NCI-H1930 (cell line): Measurements from ENCODE around the gene ECI2.

Experiments used
- DNase-seq, 2 experiments: peaks; one replicate each; lab custom pipeline; 2025; lab: John Stamatoyannopoulos, UW

The ECI2 gene, protein sequence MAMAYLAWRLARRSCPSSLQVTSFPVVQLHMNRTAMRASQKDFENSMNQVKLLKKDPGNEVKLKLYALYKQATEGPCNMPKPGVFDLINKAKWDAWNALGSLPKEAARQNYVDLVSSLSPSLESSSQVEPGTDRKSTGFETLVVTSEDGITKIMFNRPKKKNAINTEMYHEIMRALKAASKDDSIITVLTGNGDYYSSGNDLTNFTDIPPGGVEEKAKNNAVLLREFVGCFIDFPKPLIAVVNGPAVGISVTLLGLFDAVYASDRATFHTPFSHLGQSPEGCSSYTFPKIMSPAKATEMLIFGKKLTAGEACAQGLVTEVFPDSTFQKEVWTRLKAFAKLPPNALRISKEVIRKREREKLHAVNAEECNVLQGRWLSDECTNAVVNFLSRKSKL

DNA sequence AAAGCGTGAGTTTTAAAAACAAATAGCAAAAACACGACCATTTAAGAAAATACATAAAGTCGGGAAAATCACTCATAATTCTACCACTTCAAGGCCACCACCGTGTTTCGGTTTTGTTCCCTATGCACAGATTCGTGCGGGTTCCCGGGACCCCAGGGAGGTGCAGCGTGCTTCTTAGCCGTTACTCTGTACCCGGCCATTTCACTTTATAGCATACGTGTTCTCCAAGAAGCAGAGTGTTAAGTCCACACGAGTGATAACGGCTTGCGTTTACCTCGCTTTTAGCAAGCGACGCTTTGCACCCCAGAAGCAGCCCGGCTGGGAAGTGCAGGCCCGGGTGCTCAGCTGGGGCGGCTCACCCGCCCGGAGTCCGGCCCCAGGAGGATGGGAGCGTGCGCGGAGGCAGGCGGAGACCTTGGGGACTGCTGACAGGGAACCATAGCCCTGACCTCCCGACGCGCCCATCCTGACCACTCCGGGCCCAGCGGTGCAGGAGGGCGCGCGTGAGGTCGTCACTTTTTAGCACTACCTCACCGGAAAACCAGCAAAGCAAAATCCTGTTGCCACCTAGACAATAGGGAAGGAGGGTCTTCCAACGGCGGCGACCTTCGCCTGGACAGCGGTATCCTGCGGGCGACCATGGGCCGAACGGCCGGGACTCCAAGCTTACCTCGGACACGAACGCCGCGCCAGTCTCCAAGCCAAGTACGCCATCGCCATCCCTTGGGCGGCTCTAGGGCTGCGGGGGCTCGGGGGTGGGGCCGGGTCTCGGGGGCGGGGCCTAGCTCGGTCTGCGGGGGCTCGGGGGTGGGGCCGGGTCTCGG is at the start of gene ECI2:
ECI2 (minus strand) TSS at position 735 of the 824 bp plus-strand sequence; CDS start at position 720, 15 bp downstream.
- DNase-seq = peak; percentile 69 to 73

DNA sequence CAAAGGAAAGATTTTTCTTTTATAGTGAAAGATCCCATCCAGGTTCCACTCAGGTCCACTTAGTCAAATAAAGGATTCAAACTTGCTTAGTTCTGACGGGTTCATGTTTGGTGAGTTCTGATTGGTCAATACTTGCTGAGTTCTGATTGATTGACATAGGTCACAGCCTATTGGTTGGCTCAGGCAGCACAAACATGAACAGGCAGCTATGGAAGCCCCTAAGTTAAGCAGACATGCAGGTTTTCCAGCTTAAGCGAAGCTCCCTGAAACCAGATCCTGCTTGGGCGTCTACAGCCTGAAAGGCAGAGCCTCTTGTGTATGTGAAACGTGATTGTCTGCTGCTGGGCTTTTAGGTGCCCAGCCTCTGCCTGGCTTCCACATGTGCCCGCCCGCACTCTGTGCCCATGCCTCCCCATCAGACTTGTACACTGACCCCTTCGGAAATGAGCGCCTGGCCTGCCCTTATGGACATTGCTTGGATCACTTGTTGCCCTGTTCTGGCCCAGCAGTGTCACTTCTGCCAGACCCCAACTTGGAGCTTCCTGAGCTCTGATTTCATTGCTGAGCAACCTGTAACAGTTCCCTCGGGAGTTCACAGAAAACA is 45.4 kb upstream of the ECI2 start:
- DNase-seq = no peak

DNA sequence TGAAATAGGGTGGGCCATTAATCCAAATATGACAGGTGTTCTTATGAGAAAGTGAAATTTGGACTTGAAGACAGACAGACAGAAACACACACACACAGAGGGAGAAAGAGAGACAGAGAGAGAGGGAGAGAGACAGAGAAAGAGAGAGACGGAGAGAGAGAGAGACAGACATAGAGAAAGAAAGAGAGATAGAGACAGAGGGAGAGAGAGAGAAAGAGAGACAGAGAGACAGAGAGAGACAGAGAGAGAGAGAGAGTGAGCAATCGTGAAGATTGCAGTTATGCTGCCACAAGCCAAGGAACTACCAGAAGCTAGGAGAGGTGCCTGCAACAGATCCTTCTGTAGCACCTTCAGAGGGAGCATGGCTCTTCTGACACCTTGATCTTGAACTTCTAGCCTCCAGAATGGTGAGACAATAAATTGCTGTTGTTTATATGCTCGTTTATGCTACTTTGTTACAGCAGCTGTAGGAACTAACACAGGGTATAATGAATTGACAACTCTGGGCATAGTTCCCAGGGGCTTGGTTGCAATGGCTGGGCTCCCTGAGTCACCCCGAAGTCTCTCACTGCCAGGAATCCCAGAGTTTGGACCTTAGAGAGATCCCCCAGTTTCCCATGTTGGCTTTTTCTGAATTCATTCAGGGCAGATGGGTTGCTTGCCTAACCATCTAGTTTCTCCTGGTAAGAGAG is 44.7 kb upstream of the ECI2 start:
- no peak for DNase-seq

DNA sequence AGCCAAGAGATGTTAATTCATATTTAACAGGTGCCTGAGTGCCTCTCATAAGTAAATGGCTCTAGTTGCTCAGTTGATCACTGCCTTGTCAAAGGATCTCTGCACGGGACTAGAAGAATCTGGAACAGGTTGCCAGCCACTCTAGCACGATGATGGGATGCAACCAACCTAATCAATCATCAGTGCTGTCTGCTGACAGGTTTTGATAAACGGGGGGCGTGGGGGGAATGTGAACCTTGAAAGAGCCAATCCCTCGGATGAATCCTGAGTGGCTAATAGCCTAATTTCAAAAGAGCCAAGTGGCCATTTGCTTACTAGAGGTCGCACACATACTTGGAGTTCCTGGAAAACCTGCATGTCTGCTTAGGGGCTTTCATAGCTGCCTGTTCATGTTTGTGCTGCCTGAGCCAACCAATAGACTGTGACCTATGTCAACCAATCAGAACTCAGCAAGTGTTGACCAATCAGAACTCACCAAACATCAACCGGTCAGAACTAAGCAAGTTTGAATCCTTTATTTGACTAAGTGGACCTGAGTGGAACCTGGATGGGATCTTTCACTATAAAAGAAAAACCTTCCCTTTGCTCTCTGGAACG is 43.5 kb upstream of the ECI2 start:
- DNase-seq = no peak

DNA sequence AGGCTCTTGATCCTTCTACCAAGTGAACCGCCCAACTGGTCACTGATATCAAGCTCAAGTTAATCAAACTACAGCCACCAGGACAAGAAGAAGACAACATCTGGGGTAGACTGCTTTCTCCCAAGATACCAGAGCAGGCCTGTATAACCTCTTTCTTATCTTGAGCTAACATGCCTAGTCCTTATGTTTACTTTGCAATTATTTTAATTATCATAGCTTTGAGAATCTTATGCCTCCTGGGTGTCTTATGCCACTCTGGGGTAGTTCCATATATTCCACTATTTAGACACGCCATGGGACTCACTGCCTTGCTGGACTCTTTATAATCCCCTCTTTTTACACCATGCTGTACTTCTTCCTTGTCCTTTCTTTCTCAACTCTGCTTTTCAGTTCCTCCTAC is 41.5 kb upstream of the ECI2 start:
- DNase-seq = no peak

DNA sequence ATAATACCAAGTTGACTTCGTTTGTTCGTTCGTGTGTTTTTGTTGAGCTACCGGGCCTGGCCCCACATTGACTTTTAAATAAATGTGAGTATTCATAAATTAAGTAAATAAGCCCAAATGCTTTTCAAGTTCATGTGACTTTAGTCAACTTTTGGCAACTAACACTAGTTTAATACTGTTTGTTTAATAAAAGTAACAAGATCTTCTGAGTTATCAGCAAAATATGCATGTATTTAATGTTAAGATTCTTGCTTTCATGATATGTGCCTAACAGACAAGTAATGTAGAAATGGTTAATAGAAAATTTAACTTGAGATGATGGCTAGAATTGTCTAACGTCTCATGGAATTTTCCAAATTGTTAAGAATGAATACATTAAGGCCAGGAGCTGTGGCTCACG is 38.7 kb upstream of the ECI2 start:
- no peak for DNase-seq

DNA sequence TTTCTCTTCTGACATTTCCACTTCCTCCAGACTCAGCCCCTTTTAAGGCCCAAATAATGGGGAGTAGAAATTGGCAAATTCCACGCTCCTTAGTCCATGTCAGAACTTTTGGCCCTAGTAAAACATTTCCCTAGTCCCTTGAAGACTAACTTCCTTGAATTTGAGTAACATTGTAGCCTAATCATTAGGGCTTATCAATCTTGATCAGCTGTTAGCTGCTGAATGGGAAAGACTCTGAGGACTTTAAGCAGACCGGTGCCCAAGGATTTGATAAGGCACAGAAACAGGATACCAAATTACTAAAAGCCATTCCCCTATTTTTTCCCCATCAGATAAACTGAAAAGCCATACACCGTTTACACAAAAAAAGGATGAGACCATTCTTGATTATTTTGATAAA is 37.0 kb upstream of the ECI2 start:
- DNase-seq = no peak

DNA sequence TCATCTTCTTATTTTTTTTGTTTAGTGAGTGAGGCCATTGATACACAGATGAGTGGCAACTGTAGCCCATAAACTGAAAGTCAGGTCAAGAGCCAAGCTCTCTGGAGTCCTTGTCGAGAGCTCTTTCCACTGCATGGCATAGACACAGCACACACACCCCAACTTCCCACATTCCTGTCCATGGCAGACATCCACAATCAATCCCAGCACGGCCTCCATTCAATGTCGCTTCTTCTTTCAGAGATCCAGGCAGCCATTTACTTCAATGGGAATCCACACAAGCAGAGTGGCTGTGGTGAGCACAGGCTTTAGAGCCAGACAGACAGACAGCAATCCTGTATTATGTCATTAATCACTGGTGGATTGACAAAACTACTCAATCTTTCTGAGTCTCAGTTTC is 34.9 kb upstream of the ECI2 start:
- no peak for DNase-seq

DNA sequence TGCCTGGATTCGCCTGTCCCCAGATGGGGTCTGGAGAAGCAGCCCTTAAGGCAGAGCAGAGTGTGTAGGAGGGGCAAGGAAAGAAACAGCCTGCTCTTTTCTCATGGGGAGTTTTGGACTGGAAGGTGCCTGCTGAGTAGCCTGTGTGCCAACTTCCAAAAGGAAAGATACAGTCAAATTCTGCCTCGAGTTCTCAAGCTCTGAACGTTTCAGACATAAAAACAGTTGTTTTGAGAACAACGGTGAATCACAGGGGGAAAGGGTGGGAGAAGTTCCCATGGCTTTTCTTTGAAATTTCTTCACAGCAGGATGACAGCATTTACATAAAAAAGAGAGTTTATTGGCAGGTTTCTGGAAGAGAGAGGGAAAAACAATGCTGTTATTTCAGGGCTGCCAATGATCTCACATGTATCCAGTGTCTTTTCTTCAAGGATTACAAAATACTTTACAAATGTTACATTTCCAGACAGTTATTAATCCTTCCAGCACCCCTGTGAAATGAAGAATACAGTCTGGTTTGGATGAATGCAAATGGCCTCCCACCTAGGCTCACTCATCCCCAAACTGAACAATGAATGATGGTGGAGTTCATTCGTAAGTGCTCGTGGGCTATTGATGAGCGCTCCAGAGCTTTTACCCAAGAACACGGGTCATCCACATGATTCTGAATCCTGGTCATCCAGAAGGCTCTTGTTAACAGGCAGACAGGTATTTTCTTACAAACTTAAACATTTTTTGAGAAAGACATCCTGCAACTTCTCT is 33.8 kb upstream of the ECI2 start:
- DNase-seq = no peak

DNA sequence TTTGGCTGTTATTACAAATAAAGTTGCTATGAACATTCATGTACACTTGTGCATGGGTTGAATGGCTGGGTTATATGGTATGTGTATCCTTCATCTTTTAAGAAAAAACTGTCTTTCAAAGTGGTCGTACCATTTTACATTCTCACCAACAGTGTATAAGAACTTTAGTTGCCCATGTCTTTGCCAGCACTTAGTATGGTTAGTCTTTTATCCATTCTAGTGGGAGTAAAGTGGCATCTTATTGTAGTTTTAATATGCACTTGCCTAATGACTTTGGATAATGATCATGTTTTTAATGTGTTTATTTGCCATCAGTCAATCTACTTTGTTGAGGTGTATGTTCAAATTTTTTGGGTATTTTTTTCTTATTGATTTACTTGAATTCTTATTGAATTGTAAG is 32.5 kb upstream of the ECI2 start:
- no peak for DNase-seq

DNA sequence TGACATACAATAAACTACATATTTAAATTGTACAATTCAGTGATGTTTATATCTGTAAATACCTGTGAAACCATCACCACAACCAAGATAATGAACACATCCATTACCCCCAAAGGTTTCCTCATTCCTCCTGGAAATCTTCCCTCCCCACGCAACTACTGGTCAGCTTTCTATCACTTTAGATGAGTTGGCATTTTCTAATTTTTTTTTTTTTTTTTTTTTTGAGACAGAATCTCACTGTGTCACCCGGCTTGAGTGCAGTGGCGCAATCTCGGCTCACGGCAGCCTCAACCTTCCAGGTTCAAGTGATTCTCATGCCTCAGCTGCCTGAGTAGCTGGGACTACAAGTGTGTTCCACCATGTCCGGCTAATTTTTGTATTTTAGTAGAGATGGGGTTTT is 31.7 kb upstream of the ECI2 start:
- DNase-seq = no peak

DNA sequence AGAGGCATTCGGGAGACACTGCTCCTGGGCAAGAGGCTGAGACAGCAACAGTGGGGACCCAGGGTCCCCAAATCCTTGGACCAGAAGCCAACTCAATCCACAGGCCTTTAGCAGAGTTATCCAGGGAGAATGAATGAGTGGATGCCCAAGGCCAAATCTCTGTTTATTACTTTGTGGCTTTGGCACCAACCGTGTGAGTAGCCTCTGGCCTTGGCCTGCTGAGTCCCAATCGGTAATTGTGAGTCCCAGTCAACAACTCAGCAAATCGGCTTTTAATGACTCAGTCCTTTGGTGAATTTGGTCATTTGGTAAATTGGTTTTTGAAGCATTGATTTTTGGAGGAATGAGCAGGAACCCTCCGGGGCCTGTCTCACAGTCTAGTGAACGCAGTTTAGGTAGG is 29.1 kb upstream of the ECI2 start:
- no peak for DNase-seq

DNA sequence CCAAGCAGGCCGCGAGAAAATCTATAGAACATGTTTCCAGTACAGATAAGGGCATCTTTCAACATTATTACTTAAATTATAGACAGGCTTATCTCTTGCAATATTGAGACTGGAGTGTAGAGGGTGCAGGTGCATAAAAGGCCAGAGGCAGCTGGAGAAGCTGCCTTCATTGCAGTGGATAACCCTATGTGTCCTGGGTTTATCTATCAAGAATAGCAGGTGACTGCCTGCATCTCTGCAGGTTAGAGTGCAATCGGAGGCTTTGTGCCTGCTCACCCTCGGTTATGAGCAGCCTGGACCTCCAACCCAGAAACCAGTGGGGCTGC is 28.7 kb upstream of the ECI2 start:
- DNase-seq = no peak

DNA sequence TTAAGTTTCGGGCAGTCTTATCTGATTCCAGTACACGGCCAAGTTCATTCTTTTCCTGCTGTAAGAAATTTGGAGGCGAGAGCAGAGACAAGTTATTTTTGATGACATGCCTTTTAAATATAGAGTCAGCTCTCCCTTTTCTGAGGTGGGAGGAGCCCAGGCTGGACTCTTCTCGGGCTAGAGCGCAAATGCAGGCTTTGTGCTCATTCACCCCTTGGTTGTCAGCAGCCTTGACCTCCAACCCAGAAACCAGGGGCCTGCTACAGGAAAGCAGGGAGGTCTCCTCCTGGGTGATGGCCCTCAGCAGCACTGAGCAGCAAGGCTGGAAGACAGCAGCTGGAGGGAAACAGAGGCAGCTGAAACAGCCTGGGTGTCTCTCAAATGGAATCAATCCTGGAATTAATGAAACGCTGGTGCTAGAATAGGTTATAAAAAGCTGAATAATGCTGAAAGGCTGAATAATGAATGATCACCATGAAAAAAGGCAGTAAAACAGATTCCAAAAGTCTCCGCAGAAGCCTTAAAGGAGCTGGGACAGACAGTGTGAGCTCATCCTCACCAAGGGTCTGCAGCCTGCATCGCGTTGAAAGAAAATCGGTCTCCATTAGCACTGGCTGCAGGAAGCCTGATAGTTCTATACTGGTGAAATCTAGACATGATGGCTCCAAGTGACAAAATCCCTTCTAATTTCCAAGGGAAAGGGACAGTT is 28.2 kb upstream of the ECI2 start:
- no peak for DNase-seq

DNA sequence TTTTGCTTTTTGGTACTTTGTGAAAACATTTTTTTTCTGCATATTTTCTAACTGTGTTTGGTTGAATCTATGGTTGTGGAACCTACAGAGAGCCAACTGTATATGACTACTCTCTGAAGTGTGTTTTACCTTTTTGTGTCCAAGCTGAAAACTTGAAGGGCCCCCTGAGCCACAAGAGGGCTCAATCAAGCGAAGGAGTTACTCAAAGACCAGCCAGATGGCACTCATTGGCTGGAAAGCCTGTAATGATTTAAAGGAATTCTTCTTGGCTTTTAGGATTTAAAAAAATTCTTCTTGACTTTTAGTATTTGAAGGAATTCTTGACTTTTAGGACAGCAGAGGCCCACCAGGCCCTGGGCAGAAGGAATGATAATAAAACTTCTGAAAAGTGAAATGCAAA is 27.0 kb upstream of the ECI2 start:
- no peak for DNase-seq

DNA sequence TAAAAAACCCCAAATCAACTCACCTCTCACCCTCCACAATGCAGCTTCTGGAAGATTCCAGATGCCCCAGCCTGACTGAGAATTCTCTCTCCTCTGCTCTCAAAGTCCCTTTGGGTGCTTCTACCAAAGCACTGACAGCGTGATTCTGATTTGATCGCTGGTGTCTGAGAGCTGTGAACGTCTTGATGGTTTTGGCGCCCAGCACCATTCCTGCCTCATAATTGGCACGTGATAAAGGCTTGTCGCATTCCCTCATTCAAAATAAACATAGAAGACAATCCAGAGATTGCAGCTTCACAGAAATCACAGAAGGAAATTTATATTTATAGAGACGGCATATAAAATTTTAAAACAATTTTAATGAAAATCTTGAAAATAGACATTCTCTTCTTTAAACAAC is 24.1 kb upstream of the ECI2 start:
- no peak for DNase-seq

DNA sequence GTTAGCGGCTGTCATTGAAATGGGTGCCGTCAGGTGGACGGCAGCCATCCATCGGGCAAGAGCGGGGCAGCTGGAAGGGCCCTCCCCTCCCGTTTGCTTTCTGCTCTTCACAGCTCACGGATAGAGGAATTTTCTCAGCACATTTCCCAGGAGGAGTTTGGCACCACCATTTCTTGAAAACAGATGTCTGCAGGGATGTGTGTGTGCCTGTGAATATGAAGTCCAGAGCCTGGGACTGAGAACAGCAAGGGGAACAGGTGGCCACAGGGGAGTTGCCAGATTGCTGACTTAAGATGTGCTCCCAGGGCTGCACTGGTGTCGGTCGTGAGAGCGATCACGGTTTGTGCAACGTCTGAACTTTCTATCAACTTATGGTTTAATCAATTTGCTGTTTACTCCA is 22.1 kb upstream of the ECI2 start:
- no peak for DNase-seq

DNA sequence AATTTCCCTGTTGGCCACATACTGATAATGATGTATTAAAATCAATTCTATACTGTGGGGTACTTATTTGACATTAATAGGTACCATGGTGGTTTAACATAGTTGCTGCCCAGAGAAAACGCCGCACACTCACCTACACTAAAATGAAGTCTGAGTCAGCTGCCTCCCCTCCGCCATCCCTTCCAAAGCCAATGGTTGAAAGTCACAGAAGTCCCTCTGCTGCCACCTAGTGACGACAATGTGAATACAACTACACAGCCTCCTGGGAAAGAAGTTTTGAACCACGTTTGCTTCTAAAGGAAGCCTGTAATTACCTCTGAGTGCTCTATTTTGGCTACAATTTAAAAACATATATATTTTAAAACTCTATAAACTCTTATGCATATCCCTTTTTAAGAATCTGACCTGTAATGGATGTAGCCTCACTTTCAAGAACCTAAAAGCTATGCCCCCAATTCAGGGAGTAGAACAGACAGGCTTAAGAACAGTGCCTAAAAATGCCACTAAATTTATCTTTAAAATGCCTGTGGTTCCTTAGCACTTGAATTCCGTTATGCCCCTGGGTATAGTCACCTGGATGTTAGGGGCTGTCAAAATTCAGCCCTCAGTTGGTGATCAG is 20.6 kb upstream of the ECI2 start:
- DNase-seq = peak; percentile 35 to 66

DNA sequence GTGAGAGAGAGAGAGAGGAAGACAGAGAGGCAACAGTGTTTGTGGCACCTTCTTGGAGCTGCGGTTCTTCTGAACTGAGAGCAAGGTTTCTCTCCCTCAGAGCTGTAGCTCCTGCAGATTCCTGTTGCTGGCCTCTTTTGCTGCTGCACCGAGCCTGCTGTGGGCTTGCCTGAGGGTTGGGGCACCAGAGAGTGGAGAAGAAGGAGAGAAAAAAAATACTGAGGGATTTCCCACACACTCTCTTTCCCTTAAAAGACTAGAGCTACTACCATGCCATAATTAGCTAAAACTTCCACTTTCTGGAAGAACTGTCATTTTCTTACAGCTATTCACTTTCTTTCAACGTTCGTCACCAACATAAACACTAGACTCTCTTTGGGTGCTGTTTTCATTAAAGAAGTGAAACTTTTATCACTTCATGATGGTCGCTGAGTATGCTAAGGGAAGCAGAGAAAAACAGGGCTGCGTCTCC is 18.2 kb upstream of the ECI2 start:
- DNase-seq = no peak

DNA sequence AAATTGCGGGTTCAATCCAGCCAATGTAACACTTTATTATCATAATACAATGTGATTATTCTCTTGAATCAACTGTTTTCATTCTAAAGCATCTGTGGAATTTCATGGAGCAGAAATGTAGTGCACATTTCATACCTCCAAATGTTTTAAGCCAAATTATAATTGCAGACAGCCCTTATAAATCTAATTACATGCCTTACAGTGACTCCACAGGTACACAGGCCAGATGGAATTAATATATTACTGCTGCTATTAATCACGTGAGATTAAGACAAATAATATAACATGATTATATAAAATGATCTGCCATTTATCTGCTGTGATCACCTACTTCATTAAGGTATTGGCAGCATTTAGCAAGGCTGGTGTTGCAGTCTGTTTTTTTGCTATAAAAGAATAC is 9.7 kb upstream of the ECI2 start:
- DNase-seq = no peak
